GM10248 (cell line): ENCODE measurements around the gene FILIP1.

Experiments used
- CTCF ChIA-PET: fragments of 300-600 bp; sonication (Branson Sonifier 250); formaldehyde crosslinking; extraction: SDS; loops from one replicate; lab custom pipeline; 2021; ENCODE audit warnings: antibody characterized with exemption; lab: Yijun Ruan, JAX
- POLR2A ChIA-PET: fragments of 350-650 bp; sonication (Branson Sonifier 250); formaldehyde crosslinking; extraction: SDS; loops from one replicate; lab custom pipeline; 2020; ENCODE audit warnings: antibody characterized with exemption; lab: Yijun Ruan, JAX
- DNase-seq: peaks from one replicate; pipeline ENCODE4 v3.0.0; 2012; ENCODE audit errors: extremely low spot score
- TF ChIP-seq, protein P1 (sequence below): IDR thresholded peaks from 2 replicates; pipeline ENCODE4 v1.5.1; 2012; ENCODE audit warnings: mild to moderate bottlenecking, low read depth; ENCODE audit errors: extremely low read depth, missing control alignments, control extremely low read depth

The FILIP1 gene

DNA sequence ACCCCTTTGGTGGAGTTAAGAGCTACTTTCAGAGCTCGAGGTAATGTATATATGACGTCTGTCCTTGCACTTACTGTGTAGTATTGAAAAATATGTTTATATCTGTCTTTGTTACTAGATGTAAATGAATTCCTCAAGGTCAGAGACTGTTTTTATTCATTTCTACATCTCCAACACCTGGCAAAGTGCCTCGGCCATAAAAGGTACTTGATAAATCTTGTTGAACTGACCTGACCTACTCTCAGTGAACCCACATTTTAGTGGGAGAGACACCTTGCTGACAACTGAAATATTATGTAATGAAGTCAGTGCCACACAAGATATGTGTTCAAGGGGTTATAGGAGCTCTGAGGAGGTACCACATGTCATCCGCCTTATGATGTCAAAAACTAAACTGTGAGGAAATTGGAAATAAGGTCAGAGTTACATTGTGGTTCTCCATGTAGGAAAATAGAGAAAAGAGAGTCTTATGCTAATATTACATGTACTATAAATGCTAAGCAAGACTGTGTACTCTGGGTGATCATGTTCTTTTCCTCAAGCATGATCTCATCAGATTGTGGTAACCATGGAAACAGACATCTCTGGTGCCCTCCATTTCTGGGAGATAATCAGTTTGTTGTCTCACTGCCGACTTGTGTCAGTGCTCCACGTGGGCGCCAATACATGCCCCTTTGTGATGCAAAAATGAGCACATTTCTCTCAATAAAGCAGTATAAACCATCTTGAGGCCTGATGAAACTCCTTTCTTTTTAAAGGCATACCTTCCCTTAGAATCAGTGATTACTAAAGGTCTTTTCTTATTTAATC is 203.3 kb downstream of the FILIP1 start:
- ChIA-PET CTCF (interaction anchor here (1.5 kb wide), 1 partner anchor 10 kb away, joined by 6 read pairs; no protein-coding TSS in a partner anchor), POLR2A (no interaction called here)
- TF ChIP-seq, protein P1, sequence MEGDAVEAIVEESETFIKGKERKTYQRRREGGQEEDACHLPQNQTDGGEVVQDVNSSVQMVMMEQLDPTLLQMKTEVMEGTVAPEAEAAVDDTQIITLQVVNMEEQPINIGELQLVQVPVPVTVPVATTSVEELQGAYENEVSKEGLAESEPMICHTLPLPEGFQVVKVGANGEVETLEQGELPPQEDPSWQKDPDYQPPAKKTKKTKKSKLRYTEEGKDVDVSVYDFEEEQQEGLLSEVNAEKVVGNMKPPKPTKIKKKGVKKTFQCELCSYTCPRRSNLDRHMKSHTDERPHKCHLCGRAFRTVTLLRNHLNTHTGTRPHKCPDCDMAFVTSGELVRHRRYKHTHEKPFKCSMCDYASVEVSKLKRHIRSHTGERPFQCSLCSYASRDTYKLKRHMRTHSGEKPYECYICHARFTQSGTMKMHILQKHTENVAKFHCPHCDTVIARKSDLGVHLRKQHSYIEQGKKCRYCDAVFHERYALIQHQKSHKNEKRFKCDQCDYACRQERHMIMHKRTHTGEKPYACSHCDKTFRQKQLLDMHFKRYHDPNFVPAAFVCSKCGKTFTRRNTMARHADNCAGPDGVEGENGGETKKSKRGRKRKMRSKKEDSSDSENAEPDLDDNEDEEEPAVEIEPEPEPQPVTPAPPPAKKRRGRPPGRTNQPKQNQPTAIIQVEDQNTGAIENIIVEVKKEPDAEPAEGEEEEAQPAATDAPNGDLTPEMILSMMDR: no peak
- no peak for DNase-seq

GRCh38 chr6:75288023-75288422 is 205.6 kb downstream of the FILIP1 start:
- DNase-seq: no peak
- CTCF ChIA-PET: interaction anchor here (1.5 kb wide), 1 partner anchor 9 kb away, joined by 4 read pairs; no protein-coding TSS in a partner anchor
- POLR2A ChIA-PET: no interaction called here
- TF ChIP-seq, protein P1: no peak

DNA sequence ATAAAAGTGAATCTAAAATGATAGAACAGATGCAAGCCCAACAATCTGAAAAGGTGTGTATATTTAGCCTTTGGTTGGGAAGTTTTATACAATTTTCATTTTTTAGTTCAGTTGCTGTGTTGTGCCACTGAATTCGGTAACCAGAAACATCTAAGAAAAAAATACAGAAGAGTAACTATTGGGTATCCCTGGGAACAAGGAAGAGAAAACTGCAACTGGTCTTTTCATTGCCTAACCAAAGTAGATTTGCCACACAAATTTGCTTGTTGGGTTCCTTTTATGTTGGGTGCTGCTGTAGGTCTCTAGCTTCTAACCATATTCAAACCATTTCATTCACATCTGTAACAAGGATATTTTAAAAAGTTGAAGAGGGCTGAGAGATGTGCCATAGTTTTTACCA is 206.2 kb downstream of the FILIP1 start:
- CTCF ChIA-PET: interaction anchor here (1.5 kb wide), 1 partner anchor 10 kb away, joined by 4 read pairs; no protein-coding TSS in a partner anchor
- POLR2A ChIA-PET: no interaction called here
- DNase-seq: peak; percentile 19
- TF ChIP-seq, protein P1: no peak

- TF ChIP-seq, protein P1: no peak
- ChIA-PET CTCF (interaction anchor here (0.7 kb wide), 1 partner anchor 13 kb away, joined by 3 read pairs; no protein-coding TSS in a partner anchor), POLR2A (no interaction called here)
- no peak for DNase-seq
These were observed 206.6 kb downstream of the FILIP1 start for GRCh38 chr6:75286955-75287354.

- POLR2A ChIA-PET: interaction anchor here (0.5 to 1.0 kb wide), 2 partner anchors 10 to 335 kb away, joined by 3 read pairs; no protein-coding TSS in a partner anchor
- CTCF ChIA-PET: interaction anchor here (1.5 to 4.7 kb wide), 3 partner anchors 11 to 25 kb away, joined by 3 to 27 read pairs (median 3); no protein-coding TSS in a partner anchor
- DNase-seq: peak; percentile 25
- TF ChIP-seq, protein P1: no peak
These were observed 208.3 kb downstream of the FILIP1 start for GRCh38 chr6:75285283-75285639.

- DNase-seq: peak; percentile 94
- POLR2A ChIA-PET: interaction anchor here (1.0 kb wide), 2 partner anchors 9 to 17 kb away, joined by 3 read pairs; no protein-coding TSS in a partner anchor
- TF ChIP-seq, protein P1: no peak
- CTCF ChIA-PET: interaction anchor here (1.5 to 4.7 kb wide), 3 partner anchors 11 to 25 kb away, joined by 3 to 27 read pairs (median 3); no protein-coding TSS in a partner anchor
These were observed 208.8 kb downstream of the FILIP1 start, which contains the start of gene TMEM30A for GRCh38 chr6:75284632-75285282. Gene TMEM30A (minus strand): TSS chr6:75284792. CDS start chr6:75284638, 154 bp downstream.
